HG02610 (cell line): ENCODE measurements around the gene ZNF718.
A peak's percentile ranks its signal among the peaks of the same experiment; 100 is the strongest.
"Not testable (repeated sequence)": the region's sequence is repeated elsewhere in the genome, so short reads cannot be mapped to it uniquely, and the experiment has no call there.

Experiments
- ATAC-seq: cut with Tn5 transposase; IDR thresholded peaks from one replicate; pipeline ENCODE4 v1.9.1; 2021; ENCODE audit warnings: mild to moderate bottlenecking, moderate library complexity; ENCODE audit not compliant: unreplicated experiment

The ZNF718 gene

DNA sequence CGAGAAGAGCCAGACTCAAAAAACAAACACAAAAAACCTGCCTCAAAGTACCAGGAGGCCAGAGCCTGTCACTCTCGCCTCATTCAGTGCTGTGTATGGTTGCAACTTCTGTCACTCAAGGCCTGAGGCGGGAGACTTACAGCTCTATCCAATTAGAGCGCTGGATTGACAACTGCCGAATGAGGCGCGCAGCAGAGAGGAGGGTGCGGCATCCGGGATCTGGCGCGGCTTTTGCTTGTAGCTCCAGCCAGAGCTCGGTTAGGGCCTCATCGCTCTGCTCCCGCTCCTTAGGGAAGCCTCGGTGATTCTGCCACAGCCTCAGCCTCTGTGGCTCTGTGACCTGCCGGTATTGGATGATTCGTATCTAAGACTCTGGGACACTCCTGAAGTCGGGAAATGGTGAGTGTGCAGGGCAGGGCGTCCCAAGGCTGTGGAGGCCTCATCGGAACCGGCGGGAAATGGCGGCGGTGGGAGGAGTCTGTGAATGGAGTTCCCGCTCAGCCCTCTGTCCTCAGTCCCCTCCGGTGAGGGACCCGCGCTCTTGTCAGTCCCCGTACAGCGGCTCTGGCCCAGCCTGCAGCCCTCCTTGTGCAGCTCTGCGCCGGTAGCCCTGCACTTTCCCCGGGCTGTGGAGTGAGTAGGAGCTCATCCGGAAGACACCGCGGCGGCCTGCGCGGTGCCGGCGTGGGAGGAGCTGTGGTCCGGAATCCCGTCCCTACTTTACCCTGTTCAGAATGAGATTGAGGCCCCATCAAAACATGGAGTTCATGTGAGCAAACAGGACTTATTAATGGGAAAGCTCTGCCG lies at the start of gene ZNF718:
Gene ZNF718, plus strand, starts transcription at position 227 of the 807 bp plus-strand sequence. Its CDS starts 170 bp downstream, at position 397.
- peak; percentile 99 for ATAC-seq

- no peak for ATAC-seq
Observed at GRCh38 chr4:85951-86350, 38.4 kb upstream of the ZNF718 start.

DNA sequence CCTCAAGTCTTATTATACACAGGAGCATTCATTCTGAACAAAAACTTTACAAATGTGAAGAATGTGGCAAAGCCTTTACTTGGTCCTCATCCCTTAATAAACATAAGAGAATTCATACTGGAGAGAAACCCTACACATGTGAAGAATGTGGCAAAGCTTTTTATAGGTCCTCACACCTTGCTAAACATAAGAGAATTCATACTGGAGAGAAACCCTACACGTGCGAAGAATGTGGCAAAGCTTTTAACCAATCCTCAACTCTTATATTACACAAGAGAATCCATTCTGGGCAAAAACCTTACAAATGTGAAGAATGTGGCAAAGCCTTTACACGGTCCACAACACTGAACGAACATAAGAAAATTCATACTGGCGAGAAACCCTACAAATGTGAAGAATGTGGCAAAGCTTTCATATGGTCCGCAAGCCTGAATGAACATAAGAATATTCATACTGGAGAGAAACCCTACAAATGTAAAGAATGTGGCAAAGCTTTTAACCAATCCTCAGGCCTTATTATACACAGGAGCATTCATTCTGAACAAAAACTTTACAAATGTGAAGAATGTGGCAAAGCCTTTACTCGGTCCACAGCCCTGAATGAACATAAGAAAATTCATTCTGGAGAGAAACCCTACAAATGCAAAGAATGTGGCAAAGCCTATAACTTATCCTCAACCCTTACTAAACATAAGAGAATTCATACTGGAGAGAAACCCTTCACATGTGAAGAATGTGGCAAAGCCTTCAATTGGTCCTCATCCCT lies 37.6 kb upstream of the ZNF718 start:
- not testable (repeated sequence) for ATAC-seq

DNA sequence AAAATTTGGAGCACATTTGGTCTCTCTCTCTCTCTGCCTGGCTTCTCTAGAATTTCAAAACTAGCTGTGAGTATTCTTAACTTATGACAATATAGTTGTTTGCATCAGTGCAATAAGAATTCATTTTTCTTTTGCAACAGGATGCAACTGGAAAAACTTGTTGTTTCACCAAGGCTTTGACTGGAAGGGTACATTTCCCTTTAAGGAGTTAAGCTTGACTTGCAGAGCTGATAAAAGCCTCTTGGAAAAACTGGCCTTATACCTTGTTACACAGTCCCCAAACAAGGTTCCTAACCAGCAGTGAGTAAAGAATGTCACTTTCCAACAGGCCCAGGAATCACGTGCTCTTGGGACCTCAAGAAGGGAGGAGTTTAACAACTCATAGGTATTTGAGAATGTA lies 25.9 kb upstream of the ZNF718 start:
- ATAC-seq: no peak

- ATAC-seq: no peak
Observed at GRCh38 chr4:99863-100262, 24.4 kb upstream of the ZNF718 start.

DNA sequence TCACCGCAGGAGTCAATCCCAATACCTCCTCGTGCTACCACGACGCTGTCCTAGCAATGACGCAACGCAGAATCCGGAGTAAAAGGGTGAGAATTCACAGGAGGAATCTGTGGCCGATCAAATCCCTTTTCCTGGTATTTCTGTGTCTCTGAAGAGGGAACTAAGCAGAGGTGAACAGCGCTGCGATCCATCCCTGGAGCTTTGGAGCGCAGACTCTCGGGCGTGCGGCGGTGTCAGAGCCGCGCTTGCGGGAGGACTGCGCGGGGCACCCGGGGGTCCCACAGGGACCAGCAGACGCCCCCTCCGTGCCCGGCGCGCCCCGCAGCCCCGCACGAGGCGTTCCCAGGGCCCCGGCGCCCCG lies 17.2 kb upstream of the ZNF718 start:
- no peak for ATAC-seq

GRCh38 chr4:107444-108429 lies 16.6 kb upstream of the ZNF718 start:
- ATAC-seq: no peak

DNA sequence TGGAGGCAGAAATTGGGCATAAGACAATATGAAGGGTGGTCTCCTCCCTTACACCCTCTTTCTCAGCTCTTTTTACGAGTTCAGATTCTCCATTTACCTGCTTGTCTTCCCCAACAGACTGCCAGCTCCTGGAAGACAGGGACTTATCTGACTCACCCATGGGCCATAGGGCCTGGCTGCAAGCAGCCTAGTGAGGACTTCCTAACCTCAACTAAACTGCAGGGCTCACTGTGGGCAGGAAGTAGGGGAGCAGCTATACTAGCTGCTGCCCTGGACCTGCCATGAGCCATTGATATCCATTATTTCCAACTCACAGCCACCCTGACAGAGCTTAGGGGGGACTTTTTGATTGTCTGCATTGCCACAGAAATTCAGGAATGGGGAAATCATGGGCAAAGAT lies 11.5 kb upstream of the ZNF718 start:
- no peak for ATAC-seq

DNA sequence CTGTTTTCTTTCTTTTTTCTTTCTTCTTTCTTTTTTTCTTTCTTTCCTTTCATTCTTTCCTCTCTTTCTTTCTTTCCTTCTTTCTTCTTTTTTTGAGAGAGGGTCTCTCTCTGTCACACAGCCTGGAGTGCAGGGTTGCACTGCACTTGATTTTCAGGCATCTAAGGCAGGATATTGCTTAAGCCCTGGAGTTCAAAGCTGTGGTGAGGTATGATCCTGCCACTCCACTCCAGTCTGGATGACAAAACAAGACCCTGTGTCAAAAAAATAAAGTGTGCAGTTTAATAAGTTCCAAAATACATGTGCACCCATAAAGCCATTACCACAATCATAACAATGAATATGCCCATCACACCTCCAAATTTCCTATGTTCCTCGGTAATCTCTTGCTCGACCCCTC lies 10.6 kb upstream of the ZNF718 start:
- no peak for ATAC-seq

- no peak for ATAC-seq
Observed at GRCh38 chr4:114149-114548, 10.2 kb upstream of the ZNF718 start.

DNA sequence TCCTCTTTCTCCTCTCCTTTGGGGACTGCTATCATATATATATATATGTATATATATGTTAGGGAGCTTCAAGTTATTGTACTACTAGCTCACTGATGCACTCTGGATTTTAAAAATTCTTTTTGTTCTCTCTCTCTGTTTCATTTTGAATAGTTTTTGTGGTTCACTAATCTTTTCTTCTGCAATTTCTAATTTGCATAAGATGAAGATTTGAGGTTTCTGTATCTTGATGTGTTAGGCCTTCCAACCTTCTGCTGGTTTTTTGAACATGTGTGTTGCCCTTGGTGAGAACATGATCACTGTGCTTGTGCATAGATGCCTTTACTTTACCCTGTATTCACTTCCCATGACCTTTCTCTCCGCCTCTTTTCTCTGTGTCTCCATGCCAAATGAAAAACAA lies 7.8 kb upstream of the ZNF718 start:
- ATAC-seq: no peak

DNA sequence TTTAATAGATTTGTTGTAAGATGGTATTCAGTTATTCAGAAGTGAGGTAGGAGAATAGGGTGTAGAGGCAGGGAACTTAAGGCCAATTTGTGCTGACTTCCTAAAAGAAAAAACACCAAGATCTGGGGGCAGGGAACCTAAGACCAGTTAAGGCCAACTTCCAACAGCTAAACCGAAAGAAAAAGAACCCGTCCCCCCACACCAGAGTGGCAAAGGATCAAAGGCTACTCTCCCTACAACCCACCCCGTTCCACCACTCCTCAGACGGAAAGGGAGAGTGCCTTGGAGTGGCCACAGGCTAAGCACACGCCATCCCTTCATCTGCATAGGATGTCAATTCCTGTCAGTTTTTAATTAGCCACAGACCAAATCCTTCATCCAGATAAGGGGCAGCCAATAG lies 3.7 kb upstream of the ZNF718 start:
- ATAC-seq: no peak

DNA sequence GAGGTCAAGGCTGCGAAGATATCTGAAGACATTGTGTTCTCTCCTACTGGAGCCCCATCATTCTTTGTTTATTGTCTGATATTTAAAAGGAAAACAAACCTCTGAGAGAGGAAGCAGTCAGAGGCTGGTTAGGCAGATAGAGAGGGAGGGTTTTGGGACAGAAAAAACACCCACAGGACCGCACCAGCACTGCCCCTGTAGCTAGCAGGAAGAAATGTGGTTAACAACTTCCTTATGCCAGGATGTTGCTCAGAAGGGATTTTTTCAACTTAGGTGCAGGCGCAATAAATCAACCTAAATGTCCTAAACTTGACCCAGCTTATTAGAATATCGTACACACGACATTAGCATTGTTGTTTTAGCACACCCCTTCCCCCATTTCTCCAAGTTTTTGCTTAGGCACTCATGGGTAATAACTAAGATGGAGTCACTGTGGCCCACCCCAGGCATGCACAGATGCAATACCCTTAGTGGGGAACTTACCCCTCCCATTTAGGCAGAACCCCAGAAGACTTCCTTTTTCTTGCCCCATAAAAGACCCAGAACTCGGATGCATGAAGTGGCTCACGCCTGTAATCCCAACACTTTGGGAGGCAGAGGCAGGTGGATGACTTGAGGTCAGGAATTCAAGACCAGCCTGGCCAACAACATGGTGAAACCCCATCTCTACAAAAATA lies 2.8 kb upstream of the ZNF718 start:
- no peak for ATAC-seq

- ATAC-seq: not testable (repeated sequence)
Observed at GRCh38 chr4:123922-124274, 403 bp upstream of the ZNF718 start.

DNA sequence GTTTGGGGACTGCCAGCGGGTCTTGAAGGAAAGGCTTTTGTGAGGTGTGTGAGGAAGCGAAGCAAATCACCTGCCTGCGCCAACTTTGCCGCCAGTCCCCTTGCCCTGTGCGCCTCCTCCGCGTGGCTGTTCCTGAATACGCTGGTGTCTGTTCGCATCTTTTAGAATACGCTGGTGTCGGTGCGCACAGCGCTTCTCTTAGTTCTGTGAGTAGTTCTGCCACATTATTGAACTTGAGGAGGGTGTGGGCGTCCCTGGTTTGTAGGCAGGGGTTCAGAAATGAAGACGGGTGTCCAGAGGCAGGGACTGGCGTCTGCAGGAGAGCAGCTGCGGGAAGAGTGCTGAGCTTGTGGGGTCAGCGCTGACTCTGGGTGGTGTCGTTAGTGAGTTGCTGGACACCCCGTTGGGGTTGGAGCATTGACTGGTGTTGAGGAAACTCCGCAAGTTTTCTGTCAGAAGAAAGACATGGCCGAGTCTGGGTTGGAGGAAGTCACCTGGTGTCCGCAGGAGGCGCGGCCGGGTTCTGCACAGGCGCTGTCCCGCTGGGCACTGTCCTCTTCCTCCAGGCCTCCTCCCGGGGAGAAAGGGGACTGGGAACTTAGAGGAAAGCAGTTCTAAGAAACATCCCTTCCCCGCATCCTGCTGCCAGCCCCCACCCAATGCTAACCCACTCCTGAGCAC lies 930 bp downstream of the ZNF718 start:
- ATAC-seq: no peak

DNA sequence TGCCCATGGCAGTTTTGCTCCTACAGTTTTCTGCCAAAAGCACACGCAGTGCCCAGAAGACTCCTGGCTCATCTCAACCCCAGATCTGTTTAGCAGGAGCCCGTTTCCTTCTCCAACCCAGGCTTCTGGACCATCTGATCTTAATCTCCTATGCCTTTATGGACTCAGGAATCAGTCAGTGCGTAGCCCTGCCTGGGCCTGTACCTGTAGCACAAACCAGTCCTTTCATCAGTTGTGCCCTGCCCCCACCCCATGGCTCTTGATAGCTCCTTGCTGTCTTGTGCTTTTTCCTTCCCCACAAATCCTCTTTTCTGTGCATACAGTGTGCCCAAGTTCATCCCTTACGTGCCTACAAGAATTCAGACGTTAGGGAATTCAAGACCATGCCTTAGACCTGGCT lies 1.5 kb downstream of the ZNF718 start:
- no peak for ATAC-seq

DNA sequence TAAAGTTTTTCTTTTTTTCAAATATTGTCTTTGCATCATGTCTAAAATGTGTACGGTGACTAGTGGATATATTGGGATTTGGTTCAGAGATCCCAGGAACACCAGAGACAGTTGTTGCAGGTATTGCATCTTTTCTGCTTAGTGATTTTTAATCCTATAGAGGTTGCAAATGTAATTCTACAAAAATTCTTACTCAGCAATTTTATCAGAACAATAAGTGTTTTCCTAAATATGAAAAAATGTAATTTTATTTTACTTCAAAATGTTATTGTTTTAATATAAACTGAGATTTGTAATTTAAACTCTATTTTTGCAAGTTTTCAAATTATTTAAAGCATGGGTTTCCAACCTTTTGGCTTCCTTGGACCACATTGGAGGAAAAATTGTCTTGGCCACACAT lies 8.2 kb downstream of the ZNF718 start:
- ATAC-seq: no peak

- ATAC-seq: no peak
Observed at GRCh38 chr4:138935-139334, 14.6 kb downstream of the ZNF718 start.

DNA sequence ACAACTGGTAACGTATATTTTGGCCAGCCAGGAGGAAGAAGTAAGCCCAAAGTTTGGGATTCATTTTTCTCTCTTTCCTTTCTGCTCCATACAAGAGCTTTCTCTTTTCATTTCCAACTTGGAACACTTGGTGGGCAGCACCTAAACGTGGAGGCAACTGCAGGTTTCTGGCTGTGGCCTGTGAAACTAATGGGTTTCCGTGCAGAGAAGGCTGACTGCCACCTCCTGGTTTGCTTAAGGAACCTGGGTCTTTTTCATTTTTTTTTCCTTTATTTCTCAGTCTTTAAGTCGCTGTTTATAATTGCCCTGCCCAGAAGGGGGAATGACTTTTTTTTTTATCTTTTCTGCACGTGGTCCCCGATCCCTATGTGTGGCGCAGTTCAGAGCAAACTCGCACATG lies 15.4 kb downstream of the ZNF718 start:
- ATAC-seq: no peak

DNA sequence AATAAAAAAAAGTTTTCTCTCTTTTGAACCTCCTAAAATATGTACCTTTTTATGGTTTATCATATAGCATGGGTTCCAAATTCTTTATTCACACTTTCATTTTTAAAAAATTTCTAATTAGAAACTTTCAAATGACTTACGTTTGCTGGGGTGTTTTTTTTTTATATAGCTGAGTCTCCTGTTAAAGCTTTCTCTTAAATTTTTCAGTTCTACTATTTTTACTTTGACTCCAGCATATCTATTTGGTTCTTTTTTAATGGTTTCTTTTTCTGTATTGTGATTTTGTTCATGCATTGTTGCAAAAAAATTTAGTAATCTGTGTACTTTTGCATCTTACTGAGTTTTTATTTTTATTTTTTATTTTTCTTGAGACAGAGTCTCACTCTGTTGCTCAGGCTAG lies 22.3 kb downstream of the ZNF718 start:
- ATAC-seq: no peak
